Activated naive CD4-positive, alpha-beta T cell treated with anti-CD3 and anti-CD28 coated beads, Interleukin-2, amount 10 ng/mL, durations not matched to agents 7 days and 5 days (primary cell): ENCODE data around the gene GALNT18.

Experiments used
- CTCF ChIA-PET: fragments of 350-600 bp; sonication (Branson Sonifier 250); formaldehyde crosslinking; loops from one replicate; lab custom pipeline; 2021; ENCODE audit warnings: antibody characterized with exemption; lab: Charles Lee
- DNase-seq: peaks from one replicate; pipeline ENCODE4 v3.0.0-alpha.2; 2020
- H3K27ac Mint-ChIP-seq: one replicate; pipeline ENCODE4 v1.8.0; 2021; ENCODE audit warnings: mild to moderate bottlenecking, moderate library complexity, mixed read lengths
- H3K27me3 Mint-ChIP-seq: one replicate; pipeline ENCODE4 v1.8.0; 2021; ENCODE audit warnings: mild to moderate bottlenecking, mixed read lengths
- H3K36me3 Mint-ChIP-seq: one replicate; pipeline ENCODE4 v1.8.0; 2021; ENCODE audit warnings: mixed read lengths
- H3K4me1 Mint-ChIP-seq: one replicate; pipeline ENCODE4 v1.8.0; 2021; ENCODE audit warnings: mixed read lengths
- H3K4me3 Mint-ChIP-seq: one replicate; pipeline ENCODE4 v1.8.0; 2021; ENCODE audit warnings: mild to moderate bottlenecking, moderate library complexity, mixed read lengths
- H3K9me3 Mint-ChIP-seq: one replicate; pipeline ENCODE4 v1.8.0; 2021; ENCODE audit warnings: mixed read lengths

The GALNT18 gene

DNA sequence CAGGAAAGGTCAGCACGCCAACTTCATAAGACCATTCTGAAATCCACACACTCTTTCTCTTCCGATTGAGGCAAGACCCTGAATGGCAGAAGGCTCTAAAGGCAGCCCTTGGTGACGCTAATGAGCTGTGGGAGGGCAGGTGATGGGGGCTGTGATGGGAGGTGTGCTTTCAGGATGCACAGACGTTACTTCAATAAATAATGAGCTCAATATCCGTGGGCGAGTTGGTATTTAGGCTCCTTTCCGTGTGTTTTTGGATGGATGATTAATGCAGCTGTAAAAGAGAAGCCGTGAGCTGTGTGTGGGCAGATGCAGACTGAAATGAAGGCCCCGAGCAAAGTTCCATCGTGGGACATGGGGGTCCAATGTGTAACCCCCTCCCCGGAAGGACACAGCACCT is 138.2 kb downstream of the GALNT18 start:
- Mint-ChIP-seq H3K9me3 (no peaks in the 10 kb centered on the region), H3K4me1 (no peaks in the 10 kb centered on the region), H3K27ac (no peak overlapping the region), H3K36me3 (no peaks in the 10 kb centered on the region), H3K27me3 (peaks cover 3% of the 10 kb centered on the region), H3K4me3 (no peak overlapping the region)
- no peak for DNase-seq
- CTCF ChIA-PET = no interaction called here

DNA sequence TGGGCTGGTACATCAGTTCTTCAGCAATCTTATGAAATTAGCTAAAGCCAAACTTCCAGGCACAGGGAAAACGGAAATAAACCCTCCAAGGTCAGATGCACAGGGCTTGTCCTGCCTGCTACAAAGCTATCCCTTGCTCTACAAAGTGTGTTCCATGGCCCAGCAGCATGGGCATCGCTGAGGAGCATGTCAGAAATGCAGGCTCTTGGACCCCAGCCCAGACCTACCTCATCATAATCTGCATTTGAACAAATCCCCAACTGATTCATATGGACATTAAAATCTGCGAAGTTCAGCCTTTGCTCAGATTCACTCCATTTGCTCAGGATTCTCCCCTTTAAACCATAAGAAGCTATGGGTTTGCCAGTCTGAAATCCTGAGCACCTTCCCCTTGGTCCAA is 139.1 kb downstream of the GALNT18 start:
- Mint-ChIP-seq H3K27ac (no peak overlapping the region), H3K4me3 (no peak overlapping the region), H3K27me3 (peaks cover 5% of the 10 kb centered on the region), H3K9me3 (no peaks in the 10 kb centered on the region), H3K36me3 (no peaks in the 10 kb centered on the region), H3K4me1 (no peaks in the 10 kb centered on the region)
- CTCF ChIA-PET = interaction anchor here (1.0 kb wide), 1 partner anchor 302 kb away, joined by 3 read pairs; no protein-coding TSS in a partner anchor
- no peak for DNase-seq

DNA sequence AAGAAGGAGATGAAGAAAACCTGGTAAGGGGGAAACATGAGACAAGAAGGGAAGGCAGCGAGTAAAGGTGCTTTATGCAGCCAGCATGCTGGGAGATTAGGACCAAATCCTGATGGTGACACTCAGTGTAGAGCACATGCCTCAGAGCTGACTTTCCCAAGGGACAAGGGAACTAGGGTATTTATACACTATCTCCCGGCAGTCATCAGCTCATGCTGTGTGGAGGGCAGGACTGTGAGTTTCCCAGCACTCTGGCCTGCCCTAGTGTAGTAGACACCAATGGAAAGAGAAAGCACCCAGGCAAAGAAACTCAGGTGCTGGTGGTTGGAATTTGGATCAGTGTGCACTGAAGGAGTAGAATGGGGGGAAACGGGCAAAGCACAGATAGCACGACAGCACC is 140.4 kb downstream of the GALNT18 start:
- no peaks in the 10 kb centered on the region for H3K4me1 Mint-ChIP-seq
- no peak overlapping the region for H3K4me3 Mint-ChIP-seq
- no peaks in the 10 kb centered on the region for H3K9me3 Mint-ChIP-seq
- DNase-seq = no peak
- no peaks in the 10 kb centered on the region for H3K36me3 Mint-ChIP-seq
- CTCF ChIA-PET = no interaction called here
- H3K27me3 Mint-ChIP-seq = peaks cover 10% of the 10 kb centered on the region
- no peak overlapping the region for H3K27ac Mint-ChIP-seq

DNA sequence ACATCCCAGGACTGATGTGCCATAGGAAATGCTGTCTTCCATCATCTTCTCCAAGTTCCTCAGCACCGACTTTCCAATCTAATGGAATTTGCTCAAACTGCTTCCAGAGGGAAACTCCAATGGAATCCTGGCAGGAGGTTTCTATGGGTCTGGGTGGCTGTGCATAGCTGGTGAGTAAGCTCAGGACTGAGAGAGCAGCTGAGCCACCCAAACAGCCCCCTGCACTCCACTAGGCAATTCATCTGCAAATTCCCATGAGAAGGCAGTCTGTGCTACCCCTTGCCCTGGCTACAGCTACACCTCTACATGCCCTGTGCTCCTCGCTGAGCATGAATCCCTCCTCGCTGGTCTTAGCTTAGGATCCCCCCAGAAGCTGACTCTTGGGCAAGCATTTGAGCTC is 140.8 kb downstream of the GALNT18 start:
- H3K27ac Mint-ChIP-seq = no peak overlapping the region
- DNase-seq = no peak
- no peaks in the 10 kb centered on the region for H3K4me1 Mint-ChIP-seq
- H3K4me3 Mint-ChIP-seq = no peak overlapping the region
- no peaks in the 10 kb centered on the region for H3K36me3 Mint-ChIP-seq
- peaks cover 10% of the 10 kb centered on the region for H3K27me3 Mint-ChIP-seq
- CTCF ChIA-PET = no interaction called here
- no peaks in the 10 kb centered on the region for H3K9me3 Mint-ChIP-seq

DNA sequence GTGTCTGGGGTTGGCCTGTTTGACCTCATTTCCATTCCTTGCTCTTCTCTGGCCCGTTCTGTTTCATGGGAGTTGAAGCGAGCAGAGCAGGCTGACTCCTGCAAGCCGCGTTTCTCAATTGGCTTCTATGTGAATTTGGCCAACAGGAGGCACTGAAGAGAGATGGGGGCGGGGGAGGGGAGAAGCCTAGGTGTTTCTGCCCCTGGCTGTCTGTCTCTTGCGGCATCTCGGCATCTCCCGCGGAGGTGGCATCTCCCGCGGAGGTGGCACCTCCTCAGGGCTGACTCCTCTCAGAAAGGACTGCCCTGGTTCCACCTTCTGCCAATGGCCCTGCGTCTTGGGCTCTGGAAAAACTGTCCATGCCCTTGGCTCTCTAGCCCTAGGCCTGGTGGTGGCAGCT is 143.1 kb downstream of the GALNT18 start:
- no peak overlapping the region for H3K27ac Mint-ChIP-seq
- DNase-seq = no peak
- no peak overlapping the region for H3K4me3 Mint-ChIP-seq
- no peaks in the 10 kb centered on the region for H3K9me3 Mint-ChIP-seq
- no peaks in the 10 kb centered on the region for H3K36me3 Mint-ChIP-seq
- no peaks in the 10 kb centered on the region for H3K4me1 Mint-ChIP-seq
- CTCF ChIA-PET = no interaction called here
- peaks cover 10% of the 10 kb centered on the region for H3K27me3 Mint-ChIP-seq

DNA sequence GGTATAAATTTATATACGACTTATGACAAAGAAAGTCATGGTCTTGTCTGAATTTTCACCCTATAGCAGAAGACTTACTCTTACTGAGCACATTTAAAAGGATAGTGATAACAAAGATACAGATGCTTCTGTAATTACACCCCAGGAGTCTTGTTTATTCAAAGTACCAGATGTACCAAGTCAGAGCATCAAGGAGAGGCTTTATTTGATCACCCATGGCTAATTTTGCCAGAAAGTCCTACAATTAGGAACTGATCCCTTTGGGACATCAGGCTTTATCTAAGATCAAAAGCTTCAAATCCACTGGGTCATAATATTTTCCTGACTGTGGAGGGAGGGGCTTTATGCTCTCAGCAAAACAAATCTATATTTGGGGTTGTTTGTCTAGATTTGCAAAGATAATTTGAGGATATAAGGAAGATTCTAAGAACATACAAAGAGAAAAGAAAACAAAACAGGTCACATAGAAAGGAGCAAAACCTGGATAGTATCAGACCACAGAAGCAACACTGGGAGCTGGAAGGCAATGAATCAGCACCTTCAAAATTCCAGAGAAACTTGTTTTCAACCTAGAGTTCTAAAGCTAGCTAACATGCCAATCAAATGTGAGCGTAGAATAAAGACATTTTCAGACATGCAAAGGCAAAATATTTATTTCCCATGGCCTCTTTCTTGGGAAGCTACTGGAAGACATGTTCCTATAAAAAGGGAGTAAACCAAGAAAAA is 143.9 kb downstream of the GALNT18 start:
- Mint-ChIP-seq H3K4me3 (no peak overlapping the region), H3K4me1 (no peaks in the 10 kb centered on the region), H3K36me3 (no peaks in the 10 kb centered on the region), H3K9me3 (no peaks in the 10 kb centered on the region), H3K27ac (no peak overlapping the region), H3K27me3 (peaks cover 10% of the 10 kb centered on the region)
- DNase-seq = no peak
- CTCF ChIA-PET = no interaction called here

DNA sequence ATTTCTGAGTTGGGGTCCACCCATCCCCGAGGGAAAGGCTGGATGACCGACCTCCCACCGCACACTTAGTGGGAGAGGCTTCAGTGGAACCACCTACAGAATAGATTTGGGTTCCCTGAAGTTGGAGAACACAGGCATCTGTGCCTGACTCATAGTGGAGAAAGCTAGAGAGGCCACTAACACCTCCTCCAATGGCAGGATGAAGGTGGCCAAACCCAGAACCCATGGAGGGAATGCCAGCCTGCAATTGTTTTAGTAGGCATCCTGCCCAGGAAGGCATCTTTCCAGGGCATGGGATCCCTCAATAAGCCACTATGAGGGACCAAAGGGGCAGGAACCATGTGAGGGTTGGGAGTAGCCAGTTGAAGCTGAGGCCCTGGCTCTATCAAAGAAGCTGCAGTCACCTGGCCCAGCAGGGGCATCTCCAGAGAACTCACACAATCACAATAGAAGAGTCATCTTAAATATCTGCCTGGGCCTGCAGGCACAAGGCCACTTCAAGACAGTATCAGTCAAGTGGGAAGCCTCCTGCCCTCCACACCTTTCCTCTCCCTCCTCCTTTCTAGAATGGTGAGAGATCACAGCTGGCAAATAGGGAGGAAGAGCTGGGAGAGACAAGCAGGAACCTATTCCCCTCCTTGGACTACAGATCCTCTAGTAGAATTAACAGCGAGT is 144.7 kb downstream of the GALNT18 start:
- Mint-ChIP-seq H3K27ac (no peak overlapping the region), H3K4me1 (no peaks in the 10 kb centered on the region), H3K9me3 (no peaks in the 10 kb centered on the region), H3K27me3 (peaks cover 12% of the 10 kb centered on the region), H3K4me3 (no peak overlapping the region), H3K36me3 (no peaks in the 10 kb centered on the region)
- CTCF ChIA-PET = no interaction called here
- DNase-seq = no peak

DNA sequence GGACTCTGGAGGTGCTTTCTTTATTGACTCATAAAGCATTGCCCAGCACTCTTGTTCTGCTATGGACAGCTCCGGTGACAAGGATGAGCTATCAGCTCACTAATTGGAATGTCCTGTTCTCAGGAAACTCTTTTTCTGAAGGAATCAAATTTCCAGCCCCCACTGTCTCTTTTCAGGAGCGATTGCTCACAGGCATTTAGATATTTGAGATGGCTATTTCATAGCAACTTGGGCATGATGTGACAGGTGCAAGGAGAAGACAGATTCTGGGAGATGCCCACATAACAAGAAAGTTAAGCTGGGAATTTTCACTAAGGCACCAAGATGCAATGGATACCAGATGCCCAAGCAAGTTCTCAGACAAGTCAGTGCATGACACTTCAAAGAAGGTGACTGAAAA is 145.3 kb downstream of the GALNT18 start:
- Mint-ChIP-seq H3K36me3 (no peaks in the 10 kb centered on the region), H3K4me3 (no peak overlapping the region), H3K27ac (no peak overlapping the region), H3K27me3 (peaks cover 14% of the 10 kb centered on the region), H3K9me3 (no peaks in the 10 kb centered on the region), H3K4me1 (no peaks in the 10 kb centered on the region)
- no peak for DNase-seq
- CTCF ChIA-PET = no interaction called here

DNA sequence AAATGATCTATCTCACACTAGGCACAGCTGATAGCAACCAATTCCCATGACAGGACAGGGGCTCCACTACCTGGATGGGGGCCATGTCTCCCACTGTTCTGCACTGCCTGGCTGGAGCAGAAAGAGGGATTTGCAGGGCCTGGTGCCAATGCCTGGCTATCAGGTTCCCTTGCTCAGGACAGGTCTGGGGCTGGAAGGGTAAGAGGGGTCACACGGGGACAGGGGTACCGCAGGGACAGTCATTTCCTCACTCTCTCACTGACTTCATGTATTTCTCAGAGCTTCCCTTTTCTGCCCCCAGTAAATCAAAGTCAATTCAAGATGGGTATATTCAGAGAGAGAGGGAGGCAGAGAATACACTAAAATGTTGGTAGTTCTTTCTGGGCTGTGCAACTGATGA is 149.7 kb downstream of the GALNT18 start:
- Mint-ChIP-seq H3K4me3 (no peak overlapping the region), H3K9me3 (no peaks in the 10 kb centered on the region), H3K36me3 (no peaks in the 10 kb centered on the region), H3K4me1 (no peaks in the 10 kb centered on the region), H3K27me3 (peaks cover 15% of the 10 kb centered on the region), H3K27ac (no peak overlapping the region)
- DNase-seq = no peak
- CTCF ChIA-PET = interaction anchor here (0.9 to 1.1 kb wide), 2 partner anchors 12 to 316 kb away, joined by 3 read pairs; no protein-coding TSS in a partner anchor

DNA sequence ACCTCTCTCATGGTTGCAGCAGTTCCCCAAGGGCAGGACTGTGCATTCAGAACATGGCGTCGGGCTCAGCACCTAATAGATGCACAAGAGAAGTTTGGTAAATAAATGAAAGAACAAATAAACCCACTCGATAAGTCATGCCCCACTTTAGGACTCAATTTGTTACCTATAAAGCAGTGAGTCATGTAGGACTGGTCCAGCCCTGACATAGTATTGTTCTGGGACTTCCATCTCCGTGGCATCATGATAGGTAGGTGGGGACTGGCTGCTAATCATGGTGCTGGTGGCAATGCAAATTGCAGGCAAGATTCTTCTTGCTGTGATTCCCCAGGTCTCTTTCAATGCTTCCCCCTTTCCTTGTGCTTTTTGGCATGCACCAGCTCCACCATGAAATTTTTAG is 150.6 kb downstream of the GALNT18 start:
- Mint-ChIP-seq H3K27me3 (peaks cover 9% of the 10 kb centered on the region), H3K27ac (no peak overlapping the region), H3K36me3 (no peaks in the 10 kb centered on the region), H3K9me3 (no peaks in the 10 kb centered on the region), H3K4me3 (no peak overlapping the region), H3K4me1 (no peaks in the 10 kb centered on the region)
- DNase-seq = no peak
- CTCF ChIA-PET = no interaction called here

DNA sequence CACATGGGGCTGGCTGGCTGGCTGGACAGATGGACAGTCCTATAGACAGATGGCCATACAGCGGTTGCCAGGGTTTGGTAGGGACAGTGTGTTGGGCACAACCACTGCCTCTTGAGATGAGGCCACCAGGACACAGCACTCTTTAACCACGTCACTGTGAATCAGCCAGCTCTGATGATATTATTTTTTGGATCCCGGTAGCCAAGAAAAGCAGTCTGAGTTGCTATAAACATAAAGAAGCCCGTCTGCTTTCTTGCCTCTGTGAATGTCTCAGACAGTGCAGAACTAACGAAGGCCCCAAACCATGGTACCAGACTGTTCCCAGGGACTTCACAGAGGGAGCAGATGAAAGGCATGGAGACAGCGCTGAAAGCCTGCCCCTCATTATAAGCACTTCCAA is 152.9 kb downstream of the GALNT18 start:
- no peaks in the 10 kb centered on the region for H3K4me1 Mint-ChIP-seq
- no peak for DNase-seq
- H3K27ac Mint-ChIP-seq = no peak overlapping the region
- no peaks in the 10 kb centered on the region for H3K9me3 Mint-ChIP-seq
- no peaks in the 10 kb centered on the region for H3K36me3 Mint-ChIP-seq
- CTCF ChIA-PET = no interaction called here
- peaks cover 9% of the 10 kb centered on the region for H3K27me3 Mint-ChIP-seq
- H3K4me3 Mint-ChIP-seq = no peak overlapping the region

DNA sequence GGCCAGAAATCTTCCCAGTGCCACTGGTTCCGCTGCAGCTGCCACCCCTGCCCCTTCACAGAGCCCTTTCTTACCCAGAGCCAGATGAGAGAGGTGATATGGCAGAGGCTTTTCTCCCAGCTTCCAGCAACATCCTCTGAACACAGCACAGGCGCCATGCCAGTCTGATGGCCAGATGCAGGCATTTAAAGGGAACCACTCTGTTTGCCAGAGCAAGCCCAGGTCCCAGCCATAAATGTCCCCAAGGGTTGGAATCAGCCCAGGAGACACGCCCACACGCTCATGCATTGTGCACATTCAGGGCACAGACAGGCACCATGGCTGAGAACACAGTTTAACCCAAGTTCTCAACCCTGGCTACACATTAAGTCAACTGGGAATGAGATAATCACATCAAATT is 154.5 kb downstream of the GALNT18 start:
- no peak for DNase-seq
- no peak overlapping the region for H3K27ac Mint-ChIP-seq
- peaks cover 9% of the 10 kb centered on the region for H3K27me3 Mint-ChIP-seq
- H3K9me3 Mint-ChIP-seq = no peaks in the 10 kb centered on the region
- H3K4me3 Mint-ChIP-seq = no peak overlapping the region
- no peaks in the 10 kb centered on the region for H3K4me1 Mint-ChIP-seq
- CTCF ChIA-PET = no interaction called here
- H3K36me3 Mint-ChIP-seq = no peaks in the 10 kb centered on the region

DNA sequence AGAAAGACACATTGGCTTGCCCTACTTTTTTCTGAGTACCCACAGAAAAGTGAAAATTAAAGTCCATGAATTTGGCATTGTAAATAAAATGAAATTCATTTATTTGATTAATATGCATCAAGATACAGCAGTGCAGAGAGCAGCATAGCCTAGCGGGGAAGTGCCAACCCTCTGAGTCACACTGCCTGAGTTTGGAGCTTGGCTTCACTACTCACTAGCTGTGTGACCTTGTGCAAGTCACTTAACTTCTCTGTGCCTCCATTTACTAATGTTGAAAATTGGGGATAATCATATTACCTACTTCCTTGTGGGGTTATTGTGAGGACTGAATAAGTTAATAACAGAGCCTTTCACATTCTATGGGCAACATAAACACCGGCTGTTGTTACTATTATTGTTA is 157.2 kb downstream of the GALNT18 start:
- no peaks in the 10 kb centered on the region for H3K9me3 Mint-ChIP-seq
- no peak overlapping the region for H3K27ac Mint-ChIP-seq
- H3K4me3 Mint-ChIP-seq = no peak overlapping the region
- CTCF ChIA-PET = no interaction called here
- H3K4me1 Mint-ChIP-seq = no peaks in the 10 kb centered on the region
- DNase-seq = no peak
- no peaks in the 10 kb centered on the region for H3K36me3 Mint-ChIP-seq
- no peaks in the 10 kb centered on the region for H3K27me3 Mint-ChIP-seq

DNA sequence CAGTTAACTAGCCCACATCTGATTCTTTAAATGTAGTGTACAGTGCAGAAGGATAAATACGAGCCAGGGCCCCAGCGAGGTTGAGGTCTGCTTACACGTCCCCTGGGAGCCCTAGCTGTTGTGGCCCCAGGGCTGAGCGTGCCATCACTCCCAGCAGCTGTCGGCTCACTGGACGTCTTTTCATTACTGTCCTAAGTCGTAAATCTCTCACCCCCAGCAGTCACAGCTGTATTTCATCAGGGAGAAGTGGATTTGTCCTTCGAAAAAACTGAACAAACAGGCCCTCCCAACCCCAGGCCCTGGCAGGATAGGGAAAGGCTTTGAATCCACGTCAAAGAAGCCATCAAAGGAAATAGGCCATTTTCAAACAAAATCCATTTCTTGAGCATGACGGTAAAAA is 158.4 kb downstream of the GALNT18 start:
- CTCF ChIA-PET = no interaction called here

DNA sequence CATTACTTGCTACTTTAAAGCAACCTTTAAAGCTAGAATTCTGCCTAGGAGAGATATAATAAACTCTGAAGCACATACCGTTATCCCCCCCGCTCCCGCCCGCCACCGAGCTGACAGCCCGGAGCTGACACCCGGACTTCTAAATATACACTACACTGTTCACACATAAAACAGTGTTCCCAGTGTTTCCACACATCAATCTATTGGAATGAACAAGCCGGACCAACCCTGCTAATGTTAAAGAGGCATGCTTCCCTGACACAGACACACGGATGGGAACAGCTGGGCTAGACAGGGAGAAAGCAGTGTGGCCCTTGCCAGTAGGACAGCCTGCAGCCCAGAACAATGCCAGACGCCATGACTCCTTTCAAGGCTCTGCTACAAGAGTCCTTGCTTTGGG is 160.3 kb downstream of the GALNT18 start:
- no peak overlapping the region for H3K27ac Mint-ChIP-seq
- DNase-seq = no peak
- no peaks in the 10 kb centered on the region for H3K27me3 Mint-ChIP-seq
- no peaks in the 10 kb centered on the region for H3K4me1 Mint-ChIP-seq
- no peaks in the 10 kb centered on the region for H3K36me3 Mint-ChIP-seq
- CTCF ChIA-PET = no interaction called here
- H3K4me3 Mint-ChIP-seq = no peak overlapping the region
- no peaks in the 10 kb centered on the region for H3K9me3 Mint-ChIP-seq

More for the DNA sequence above, 158.4 kb downstream of the GALNT18 start:
- H3K27ac Mint-ChIP-seq = no peak overlapping the region
- no peaks in the 10 kb centered on the region for H3K4me1 Mint-ChIP-seq
- no peaks in the 10 kb centered on the region for H3K27me3 Mint-ChIP-seq
- no peak for DNase-seq
- H3K4me3 Mint-ChIP-seq = no peak overlapping the region
- no peaks in the 10 kb centered on the region for H3K9me3 Mint-ChIP-seq
- no peaks in the 10 kb centered on the region for H3K36me3 Mint-ChIP-seq
